Mammary epithelial cell (primary cell): ENCODE measurements around the gene AMBP.

Experiments
- CTCF ChIP-seq, 2 donors: IDR thresholded peaks in 1 of 2; conservative IDR thresholded peaks in 1 of 2; 2 replicates each; pipeline ENCODE4 v1.5.1; 2011 to 2012; ENCODE audit warnings: inconsistent platforms in 2 of 2, low read length in 2 of 2, mild to moderate bottlenecking in 2 of 2, control low read depth in 1 of 2, low read depth in 1 of 2; ENCODE audit not compliant: insufficient read depth in 1 of 2; ENCODE audit errors: extremely low read depth in 1 of 2
- EZH2 ChIP-seq: IDR thresholded peaks from 2 replicates; pipeline ENCODE4 v1.6.1; 2012; ENCODE audit warnings: low read length, inconsistent platforms, borderline replicate concordance

- TF ChIP-seq CTCF (conservative IDR thresholded peaks at IDR 0.05 in 1 of 2, IDR thresholded peaks at IDR 0.05 in 1 of 2; ENCODE audit: extremely low read depth in 1 of 2, insufficient read depth in 1 of 2, low read depth in 1 of 2, low read length in 2 of 2) (no peak), EZH2 (no peak)
Observed at GRCh38 chr9:114115654-114116125, 37.6 kb upstream of the AMBP start.
